GM13977 (cell line): ENCODE data around the gene ITGB3BP.

Experiments
- DNase-seq: peaks from one replicate; pipeline ENCODE4 v3.0.0; 2012; ENCODE audit warnings: low spot score
- in situ Hi-C: fragments of 300-500 bp; cut with MboI; formaldehyde crosslinking; loops from one replicate; pipeline ENCODE4 v1.12.0; 2022; ENCODE audit warnings: low sequenced_read_pairs, low pct_unique_long_range_greater_than_20kb, mixed read lengths, inconsistent platforms; ENCODE audit not compliant: unreplicated experiment
- TF ChIP-seq, protein P1 (sequence below): IDR thresholded peaks from 2 replicates; pipeline ENCODE4 v1.5.1; 2012; ENCODE audit warnings: mild to moderate bottlenecking, control low read depth; ENCODE audit not compliant: insufficient read depth; ENCODE audit errors: extremely low read depth, missing control alignments

The ITGB3BP gene

DNA sequence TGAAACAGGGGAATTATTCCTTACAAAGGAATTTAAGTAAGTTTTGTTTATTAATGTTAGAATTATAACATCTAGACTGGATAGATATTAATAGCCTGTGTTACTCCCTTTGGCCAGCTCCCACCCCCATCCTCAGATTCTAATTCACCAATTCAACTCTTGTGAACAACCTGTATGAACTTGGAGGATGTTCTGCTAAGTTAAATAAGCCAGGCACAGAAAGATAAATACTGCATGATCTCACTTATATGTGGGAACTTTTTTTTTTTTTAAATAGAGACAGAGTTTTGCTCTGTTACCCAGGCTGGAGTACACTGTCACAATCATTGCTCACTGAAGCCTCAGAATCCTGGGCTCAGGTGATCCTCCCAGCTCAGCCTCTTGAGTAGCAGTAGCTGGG, 32.5 kb upstream of the ITGB3BP start:
- TF ChIP-seq, protein P1, sequence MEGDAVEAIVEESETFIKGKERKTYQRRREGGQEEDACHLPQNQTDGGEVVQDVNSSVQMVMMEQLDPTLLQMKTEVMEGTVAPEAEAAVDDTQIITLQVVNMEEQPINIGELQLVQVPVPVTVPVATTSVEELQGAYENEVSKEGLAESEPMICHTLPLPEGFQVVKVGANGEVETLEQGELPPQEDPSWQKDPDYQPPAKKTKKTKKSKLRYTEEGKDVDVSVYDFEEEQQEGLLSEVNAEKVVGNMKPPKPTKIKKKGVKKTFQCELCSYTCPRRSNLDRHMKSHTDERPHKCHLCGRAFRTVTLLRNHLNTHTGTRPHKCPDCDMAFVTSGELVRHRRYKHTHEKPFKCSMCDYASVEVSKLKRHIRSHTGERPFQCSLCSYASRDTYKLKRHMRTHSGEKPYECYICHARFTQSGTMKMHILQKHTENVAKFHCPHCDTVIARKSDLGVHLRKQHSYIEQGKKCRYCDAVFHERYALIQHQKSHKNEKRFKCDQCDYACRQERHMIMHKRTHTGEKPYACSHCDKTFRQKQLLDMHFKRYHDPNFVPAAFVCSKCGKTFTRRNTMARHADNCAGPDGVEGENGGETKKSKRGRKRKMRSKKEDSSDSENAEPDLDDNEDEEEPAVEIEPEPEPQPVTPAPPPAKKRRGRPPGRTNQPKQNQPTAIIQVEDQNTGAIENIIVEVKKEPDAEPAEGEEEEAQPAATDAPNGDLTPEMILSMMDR, result no peak
- DNase-seq, result no peak
- in situ Hi-C loops, result no loop called here

DNA sequence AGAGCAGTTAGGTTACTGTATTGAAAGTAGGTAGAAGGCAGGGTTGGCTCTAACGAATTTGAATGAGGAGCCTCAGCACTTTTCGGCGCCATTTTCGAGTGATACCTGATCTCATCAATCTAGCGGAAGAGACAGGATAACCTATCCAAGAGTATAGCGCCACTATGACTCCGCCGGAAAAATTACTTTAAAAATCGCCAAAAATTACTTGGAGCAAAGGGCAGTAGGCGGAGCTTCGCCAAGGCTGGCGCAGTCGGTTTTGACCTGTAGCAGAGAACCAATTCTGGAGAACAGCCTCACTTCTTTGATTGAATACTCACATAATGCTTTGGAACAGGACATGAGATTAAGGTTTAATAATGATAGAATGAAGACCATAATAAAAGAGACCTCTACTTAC, 25.9 kb upstream of the ITGB3BP start:
- DNase-seq, result no peak
- TF ChIP-seq, protein P1, result no peak
- in situ Hi-C loops, result no loop called here

DNA sequence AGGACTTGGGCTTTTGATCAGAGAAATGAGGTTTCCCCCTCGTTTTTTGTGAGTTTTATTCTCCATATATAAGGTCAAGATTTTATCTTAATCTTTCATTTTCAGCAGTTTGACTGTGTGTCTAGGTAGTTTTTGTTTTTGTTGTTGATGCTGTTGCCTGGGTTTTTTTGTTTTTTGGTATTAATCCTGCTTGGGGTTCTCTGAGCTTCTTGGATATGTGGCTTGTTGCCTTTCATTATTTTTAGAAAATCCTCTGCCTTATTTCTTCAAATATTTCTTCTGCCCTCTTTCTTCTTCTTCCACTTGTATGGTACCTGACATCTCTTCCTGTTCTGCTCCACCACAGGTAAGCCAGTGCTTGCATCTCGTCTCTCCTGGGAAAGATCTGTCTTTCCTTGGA, 25.3 kb upstream of the ITGB3BP start:
- DNase-seq, result no peak
- in situ Hi-C loops, result no loop called here
- TF ChIP-seq, protein P1, result no peak

DNA sequence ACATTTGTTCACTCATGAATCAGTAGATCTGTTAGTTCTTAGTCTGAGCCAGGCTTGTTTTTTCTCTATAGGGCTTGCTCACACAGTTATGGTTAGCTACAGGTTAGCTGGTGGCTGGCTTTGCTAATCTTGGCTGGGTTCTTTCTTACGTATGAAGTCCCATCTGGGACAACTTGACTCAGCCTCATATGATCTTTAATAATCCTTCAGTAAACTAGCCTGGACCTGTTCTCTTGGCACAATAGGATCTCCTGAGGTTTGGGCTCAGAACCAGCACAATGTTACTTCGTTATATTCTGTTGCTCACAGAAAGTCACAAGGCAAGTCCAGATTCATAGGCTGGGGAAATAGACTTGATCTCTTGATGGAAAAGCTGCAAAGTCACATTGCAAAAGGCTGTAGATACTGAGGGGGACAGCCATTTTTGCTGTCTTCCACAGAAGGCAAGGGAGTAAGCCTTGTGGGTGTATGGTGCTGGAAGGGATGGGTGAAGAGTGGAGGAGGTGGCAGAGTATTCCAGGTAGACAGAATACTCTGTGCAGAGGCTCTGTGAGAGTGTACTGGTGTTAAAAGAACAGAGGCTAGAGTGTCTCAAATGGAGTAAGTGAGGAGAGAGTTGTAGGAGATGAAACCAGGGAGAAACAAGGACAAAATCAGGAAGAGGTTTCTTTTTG, 24.7 kb upstream of the ITGB3BP start:
- in situ Hi-C loops, result no loop called here
- DNase-seq, result no peak
- TF ChIP-seq, protein P1, result no peak

DNA sequence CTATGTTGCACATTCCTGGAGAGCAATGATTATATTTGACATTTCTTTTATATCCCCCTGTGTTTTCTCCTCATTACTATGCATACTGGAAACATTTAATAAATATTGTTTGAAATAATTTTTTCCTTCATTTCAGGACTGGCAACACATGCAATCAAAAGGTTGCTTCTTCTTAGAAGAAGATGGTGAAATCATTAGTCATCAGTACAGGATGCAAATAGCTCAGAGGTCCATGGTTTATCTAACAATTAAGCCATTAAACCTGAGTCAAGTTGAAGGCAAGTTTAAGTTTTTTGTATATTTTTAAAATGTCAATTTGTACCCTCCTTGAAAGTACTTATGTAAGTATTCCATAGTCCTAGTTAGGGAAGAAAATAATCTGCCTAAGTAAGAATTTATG, 22.8 kb upstream of the ITGB3BP start:
- in situ Hi-C loops, result no loop called here
- no peak for DNase-seq
- TF ChIP-seq, protein P1, result no peak

DNA sequence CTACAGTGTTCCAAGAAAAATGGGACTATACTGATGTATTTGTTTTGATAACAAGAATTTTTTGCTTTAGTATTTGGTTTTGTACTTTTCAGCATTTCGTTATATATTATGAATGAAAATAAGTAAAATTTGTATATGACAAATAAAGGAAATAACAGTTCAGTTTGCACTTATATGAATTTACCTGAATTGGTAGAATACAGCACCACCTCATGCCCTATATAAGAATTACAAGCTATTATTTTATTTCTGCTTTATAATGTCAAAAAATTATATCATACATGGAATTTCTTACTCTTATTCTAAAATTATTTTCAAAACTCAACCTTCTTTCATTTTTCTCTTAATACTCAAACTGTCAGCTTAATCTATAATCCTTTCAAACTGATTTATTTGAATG, 14.9 kb upstream of the ITGB3BP start:
- in situ Hi-C loops, result no loop called here
- TF ChIP-seq, protein P1, result peak; percentile 48
- DNase-seq, result no peak
